Neural progenitor cell (in vitro differentiated cells): ENCODE data around the gene PHACTR1.

Source experiments
- CTCF ChIP-seq: fragments of 200-600 bp; sonication (generic); IDR thresholded peaks from 2 replicates; pipeline ENCODE4 v1.5.1; 2017; ENCODE audit warnings: antibody characterized with exemption, mild to moderate bottlenecking
- EZH2 ChIP-seq: fragments of 200-600 bp; sonication (generic); IDR thresholded peaks from 2 replicates; pipeline ENCODE4 v1.6.1; 2017; ENCODE audit warnings: antibody characterized with exemption, mild to moderate bottlenecking, moderate library complexity

GRCh38 chr6:13120483-13121482 is 404.2 kb downstream of the PHACTR1 start:
- TF ChIP-seq CTCF, result peak; percentile 36
- no peak for TF ChIP-seq EZH2
